ENCODE measurements around the gene TMEM88.

Gene TMEM88

DNA sequence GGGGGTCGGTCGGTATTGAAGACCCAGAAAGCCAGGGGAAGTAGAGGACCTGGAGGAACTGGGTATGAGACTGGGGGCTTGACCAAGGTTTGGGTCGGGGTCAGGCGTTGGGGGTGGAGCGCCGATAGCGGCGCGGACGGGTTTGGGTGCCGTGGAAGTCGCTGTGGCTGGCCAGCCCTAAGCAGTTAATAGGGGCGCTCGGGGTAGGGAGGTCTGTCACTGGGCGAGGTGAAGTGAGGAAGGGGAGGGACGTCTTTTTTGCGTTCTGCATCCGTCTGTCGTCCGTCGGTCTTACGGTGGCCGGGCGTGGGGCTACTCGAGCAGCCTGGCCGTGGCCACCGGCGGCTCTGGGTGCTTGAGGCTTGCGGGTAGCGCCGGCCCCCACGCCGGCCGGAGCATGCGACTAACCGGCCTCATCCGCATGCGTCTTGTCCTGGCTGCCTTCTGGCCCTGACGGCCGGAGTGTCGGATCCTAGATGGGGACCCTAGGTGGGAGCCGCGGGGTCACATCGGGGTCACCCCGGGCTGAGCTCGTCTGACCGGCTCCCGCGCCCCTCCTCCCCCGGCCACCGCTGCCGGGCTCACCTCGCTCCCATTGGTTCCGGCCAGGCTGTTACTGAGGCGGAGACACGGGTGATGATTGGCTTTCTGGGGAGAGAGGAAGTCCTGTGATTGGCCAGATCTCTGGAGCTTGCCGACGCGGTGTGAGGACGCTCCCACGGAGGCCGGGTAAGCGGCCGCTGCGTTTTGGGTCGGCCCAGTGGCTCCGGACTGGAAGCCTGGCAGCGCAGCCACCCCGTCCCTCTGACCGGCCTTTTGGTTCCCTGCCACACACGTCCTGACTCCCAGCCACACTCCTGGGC is 10.3 kb upstream of the TMEM88 start:
- peak; percentile 61 for DNase-seq

DNA sequence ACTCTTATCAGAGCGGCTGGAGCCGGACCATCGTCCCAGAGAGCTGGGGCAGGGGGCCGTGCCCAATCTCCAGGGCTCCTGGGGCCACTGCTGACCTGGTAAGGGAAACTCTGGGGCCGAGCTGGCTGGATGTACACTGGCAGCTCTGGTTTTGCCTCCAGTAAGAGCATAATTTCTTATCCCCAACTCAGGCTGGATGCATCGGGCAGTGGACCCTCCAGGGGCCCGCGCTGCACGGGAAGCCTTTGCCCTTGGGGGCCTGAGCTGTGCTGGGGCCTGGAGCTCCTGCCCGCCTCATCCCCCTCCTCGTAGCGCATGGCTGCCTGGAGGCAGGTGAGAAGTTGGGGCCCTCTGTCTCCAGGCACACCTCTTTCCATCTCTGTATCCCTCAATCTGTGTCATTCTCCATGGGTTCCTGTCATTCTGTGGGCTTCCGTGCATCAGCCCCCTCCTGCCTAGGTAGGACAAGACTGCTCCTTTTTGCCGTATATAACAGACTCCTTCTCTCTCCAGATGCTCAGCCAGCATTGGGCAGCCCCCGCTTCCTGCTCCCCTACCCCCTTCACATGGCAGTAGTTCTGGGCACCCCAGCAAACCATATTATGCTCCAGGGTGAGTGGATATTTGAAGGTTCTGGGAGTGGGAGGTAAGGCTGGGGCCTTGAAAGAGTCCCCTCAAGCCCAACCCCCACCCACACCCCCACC is 9.4 kb upstream of the TMEM88 start:
- DNase-seq = no peak

DNA sequence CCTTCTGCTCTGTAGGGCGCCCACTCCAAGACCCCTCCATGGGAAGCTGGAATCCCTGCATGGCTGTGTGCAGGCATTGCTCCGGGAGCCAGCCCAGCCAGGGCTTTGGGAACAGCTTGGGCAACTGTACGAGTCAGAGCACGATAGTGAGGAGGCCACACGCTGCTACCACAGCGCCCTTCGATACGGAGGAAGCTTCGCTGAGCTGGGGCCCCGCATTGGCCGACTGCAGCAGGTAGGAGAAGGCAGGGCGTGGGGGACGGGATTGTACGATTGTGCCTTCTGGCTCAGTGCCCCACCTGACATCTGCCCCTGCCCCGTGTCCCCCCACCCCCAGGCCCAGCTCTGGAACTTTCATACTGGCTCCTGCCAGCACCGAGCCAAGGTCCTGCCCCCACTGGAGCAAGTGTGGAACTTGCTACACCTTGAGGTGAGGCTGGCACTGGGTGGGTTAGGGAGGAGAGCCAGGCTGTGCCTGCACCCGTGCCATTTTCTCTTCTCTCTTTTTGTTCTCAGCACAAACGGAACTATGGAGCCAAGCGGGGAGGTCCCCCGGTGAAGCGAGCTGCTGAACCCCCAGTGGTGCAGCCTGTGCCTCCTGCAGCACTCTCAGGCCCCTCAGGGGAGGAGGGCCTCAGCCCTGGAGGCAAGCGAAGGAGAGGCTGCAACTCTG is 8.7 kb upstream of the TMEM88 start:
- DNase-seq = no peak

DNA sequence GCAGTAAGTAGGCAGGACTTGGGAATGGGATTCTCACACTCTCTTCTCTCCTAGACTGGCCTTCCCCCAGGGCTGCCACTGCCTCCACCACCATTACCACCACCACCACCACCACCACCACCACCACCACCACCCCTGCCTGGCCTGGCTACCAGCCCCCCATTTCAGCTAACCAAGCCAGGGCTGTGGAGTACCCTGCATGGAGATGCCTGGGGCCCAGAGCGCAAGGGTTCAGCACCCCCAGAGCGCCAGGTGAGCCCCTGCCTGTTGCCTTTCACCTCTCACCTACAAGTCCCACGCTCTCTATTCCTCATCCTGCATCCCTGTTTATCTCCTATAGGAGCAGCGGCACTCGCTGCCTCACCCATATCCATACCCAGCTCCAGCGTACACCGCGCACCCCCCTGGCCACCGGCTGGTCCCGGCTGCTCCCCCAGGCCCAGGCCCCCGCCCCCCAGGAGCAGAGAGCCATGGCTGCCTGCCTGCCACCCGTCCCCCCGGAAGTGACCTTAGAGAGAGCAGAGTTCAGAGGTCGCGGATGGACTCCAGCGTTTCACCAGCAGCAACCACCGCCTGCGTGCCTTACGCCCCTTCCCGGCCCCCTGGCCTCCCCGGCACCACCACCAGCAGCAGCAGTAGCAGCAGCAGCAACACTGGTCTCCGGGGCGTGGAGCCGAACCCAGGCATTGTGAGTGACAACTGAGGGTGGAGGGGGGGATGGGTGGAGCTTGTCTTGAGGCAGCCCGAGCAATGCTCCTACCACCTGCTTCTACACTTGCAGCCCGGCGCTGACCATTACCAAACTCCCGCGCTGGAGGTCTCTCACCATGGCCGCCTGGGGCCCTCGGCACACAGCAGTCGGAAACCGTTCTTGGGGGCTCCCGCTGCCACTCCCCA is 7.9 kb upstream of the TMEM88 start:
- no peak for DNase-seq

DNA sequence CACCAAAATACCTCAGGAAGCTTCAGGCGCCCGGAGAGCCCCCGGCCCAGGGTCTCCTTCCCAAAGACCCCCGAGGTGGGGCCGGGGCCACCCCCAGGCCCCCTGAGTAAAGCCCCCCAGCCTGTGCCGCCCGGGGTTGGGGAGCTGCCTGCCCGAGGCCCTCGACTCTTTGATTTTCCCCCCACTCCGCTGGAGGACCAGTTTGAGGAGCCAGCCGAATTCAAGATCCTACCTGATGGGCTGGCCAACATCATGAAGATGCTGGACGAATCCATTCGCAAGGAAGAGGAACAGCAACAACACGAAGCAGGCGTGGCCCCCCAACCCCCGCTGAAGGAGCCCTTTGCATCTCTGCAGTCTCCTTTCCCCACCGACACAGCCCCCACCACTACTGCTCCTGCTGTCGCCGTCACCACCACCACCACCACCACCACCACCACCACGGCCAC is 6.7 kb upstream of the TMEM88 start:
- DNase-seq = no peak

DNA sequence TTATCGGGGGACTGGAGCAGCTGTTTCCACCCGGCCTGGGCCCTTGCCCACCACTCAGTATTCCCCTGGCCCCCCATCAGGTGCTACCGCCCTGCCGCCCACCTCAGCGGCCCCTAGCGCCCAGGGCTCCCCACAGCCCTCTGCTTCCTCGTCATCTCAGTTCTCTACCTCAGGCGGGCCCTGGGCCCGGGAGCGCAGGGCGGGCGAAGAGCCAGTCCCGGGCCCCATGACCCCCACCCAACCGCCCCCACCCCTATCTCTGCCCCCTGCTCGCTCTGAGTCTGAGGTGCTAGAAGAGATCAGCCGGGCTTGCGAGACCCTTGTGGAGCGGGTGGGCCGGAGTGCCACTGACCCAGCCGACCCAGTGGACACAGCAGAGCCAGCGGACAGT is 6.1 kb upstream of the TMEM88 start:
- no peak for DNase-seq

DNA sequence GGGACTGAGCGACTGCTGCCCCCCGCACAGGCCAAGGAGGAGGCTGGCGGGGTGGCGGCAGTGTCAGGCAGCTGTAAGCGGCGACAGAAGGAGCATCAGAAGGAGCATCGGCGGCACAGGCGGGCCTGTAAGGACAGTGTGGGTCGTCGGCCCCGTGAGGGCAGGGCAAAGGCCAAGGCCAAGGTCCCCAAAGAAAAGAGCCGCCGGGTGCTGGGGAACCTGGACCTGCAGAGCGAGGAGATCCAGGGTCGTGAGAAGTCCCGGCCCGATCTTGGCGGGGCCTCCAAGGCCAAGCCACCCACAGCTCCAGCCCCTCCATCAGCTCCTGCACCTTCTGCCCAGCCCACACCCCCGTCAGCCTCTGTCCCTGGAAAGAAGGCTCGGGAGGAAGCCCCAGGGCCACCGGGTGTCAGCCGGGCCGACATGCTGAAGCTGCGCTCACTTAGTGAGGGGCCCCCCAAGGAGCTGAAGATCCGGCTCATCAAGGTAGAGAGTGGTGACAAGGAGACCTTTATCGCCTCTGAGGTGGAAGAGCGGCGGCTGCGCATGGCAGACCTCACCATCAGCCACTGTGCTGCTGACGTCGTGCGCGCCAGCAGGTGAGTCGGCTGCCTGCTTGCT is 5.6 kb upstream of the TMEM88 start:
- no peak for DNase-seq

DNA sequence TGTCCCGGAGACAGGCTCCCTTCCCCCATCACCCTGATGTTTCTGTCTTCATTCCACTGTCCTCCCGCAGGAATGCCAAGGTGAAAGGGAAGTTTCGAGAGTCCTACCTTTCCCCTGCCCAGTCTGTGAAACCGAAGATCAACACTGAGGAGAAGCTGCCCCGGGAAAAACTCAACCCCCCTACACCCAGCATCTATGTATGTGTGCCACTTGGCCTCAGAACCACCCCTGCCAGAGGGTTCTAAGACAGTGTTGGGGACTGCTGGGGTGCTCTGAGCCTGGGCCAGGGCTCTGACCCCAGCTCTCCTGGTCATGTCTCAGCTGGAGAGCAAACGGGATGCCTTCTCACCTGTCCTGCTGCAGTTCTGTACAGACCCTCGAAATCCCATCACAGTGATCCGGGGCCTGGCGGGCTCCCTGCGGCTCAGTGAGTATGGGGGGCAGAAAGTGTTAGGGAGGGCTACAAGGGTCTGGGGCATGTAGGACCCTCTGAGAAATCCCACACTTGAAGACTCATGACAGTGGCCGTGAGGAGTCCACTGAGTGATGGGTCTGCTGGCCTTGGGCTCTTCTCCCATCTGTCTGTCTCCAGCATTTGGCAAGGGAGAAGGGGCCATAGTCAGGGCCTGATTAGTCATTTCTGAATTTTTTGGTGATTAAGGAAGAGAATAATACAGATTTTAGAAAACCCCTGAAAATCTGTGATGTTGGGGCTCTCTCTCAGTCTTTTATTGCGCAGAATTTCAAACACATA is 4.9 kb upstream of the TMEM88 start:
- no peak for DNase-seq

DNA sequence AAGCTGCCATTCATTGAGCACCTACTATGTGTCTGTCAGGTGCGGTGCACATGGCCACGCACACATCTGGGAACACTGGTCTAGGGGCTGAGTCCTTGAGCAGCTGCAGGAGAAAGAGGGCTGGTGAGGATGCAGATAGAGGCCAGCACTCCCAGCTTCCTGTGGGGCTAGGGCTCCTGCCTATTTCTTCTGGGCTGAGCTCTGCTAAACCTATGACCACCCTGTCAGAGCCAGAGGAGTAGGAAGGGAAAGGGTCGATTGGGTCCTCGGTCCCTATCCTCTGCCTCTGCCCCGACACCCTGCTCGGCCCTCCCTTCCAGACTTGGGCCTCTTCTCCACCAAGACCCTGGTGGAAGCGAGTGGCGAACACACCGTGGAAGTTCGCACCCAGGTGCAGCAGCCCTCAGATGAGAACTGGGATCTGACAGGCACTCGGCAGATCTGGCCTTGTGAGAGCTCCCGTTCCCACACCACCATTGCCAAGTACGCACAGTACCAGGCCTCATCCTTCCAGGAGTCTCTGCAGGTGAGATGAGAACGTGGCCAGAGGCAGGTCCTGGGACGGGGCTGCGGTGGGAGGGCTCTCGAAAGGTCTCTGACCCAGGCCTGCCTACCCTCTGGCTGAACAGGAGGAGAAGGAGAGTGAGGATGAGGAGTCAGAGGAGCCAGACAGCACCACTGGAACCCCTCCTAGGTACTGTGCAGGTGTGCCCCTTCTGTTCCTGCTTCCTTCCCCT is 4.0 kb upstream of the TMEM88 start:
- DNase-seq = no peak

DNA sequence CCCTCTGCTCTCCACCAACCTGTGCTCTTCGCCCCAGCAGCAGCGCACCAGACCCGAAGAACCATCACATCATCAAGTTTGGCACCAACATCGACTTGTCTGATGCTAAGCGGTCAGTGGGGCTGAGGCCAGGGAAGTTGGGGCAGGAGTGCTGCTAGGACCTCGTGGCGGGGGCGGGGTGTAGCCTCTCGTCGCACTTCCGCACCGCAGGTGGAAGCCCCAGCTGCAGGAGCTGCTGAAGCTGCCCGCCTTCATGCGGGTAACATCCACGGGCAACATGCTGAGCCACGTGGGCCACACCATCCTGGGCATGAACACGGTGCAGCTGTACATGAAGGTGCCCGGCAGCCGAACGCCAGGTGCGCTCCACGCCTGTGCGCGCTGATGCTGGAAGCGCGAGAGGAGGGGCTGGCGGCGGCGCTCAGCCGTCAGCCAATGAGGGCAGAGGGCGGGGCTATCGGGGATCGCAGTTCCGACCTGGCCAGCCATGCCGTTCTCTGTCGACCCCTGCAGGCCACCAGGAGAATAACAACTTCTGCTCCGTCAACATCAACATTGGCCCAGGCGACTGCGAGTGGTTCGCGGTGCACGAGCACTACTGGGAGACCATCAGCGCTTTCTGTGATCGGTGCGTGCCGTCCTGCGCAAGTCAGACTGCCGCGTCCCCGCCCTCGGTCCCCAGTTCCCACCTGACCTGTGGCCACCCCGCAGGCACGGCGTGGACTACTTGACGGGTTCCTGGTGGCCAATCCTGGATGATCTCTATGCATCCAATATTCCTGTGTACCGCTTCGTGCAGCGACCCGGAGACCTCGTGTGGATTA is 3.2 kb upstream of the TMEM88 start:
- DNase-seq = peak; percentile 56

DNA sequence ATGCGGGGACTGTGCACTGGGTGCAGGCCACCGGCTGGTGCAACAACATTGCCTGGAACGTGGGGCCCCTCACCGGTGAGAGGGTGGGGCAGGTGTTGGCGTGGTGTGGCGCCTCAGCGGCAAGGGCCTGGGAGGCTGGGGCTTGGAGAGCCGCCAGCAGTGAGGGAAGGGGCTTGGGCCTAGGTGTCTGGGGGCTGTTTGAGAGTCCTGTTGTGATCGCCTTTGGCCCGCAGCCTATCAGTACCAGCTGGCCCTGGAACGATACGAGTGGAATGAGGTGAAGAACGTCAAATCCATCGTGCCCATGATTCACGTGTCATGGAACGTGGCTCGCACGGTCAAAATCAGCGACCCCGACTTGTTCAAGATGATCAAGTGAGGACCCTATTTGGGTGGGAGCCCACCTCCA is 2.6 kb upstream of the TMEM88 start:
- DNase-seq = no peak

DNA sequence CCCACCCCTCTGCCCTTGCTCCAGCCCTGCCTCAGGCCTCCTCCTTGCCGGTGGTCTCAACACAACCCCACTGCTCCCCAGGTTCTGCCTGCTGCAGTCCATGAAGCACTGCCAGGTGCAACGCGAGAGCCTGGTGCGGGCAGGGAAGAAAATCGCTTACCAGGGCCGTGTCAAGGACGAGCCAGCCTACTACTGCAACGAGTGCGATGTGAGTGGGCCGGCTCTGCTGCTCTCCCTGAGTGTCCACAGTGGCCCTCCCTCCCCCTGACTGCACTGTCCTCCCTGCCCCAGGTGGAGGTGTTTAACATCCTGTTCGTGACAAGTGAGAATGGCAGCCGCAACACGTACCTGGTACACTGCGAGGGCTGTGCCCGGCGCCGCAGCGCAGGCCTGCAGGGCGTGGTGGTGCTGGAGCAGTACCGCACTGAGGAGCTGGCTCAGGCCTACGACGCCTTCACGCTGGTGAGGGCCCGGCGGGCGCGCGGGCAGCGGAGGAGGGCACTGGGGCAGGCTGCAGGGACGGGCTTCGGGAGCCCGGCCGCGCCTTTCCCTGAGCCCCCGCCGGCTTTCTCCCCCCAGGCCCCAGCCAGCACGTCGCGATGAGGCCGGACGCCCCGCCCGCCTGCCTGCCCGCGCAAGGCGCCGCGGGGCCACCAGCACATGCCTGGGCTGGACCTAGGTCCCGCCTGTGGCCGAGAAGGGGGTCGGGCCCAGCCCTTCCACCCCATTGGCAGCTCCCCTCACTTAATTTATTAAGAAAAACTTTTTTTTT is 1.8 kb upstream of the TMEM88 start:
- no peak for DNase-seq

DNA sequence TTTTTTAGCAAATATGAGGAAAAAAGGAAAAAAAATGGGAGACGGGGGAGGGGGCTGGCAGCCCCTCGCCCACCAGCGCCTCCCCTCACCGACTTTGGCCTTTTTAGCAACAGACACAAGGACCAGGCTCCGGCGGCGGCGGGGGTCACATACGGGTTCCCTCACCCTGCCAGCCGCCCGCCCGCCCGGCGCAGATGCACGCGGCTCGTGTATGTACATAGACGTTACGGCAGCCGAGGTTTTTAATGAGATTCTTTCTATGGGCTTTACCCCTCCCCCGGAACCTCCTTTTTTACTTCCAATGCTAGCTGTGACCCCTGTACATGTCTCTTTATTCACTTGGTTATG is 1.2 kb upstream of the TMEM88 start:
- no peak for DNase-seq

DNA sequence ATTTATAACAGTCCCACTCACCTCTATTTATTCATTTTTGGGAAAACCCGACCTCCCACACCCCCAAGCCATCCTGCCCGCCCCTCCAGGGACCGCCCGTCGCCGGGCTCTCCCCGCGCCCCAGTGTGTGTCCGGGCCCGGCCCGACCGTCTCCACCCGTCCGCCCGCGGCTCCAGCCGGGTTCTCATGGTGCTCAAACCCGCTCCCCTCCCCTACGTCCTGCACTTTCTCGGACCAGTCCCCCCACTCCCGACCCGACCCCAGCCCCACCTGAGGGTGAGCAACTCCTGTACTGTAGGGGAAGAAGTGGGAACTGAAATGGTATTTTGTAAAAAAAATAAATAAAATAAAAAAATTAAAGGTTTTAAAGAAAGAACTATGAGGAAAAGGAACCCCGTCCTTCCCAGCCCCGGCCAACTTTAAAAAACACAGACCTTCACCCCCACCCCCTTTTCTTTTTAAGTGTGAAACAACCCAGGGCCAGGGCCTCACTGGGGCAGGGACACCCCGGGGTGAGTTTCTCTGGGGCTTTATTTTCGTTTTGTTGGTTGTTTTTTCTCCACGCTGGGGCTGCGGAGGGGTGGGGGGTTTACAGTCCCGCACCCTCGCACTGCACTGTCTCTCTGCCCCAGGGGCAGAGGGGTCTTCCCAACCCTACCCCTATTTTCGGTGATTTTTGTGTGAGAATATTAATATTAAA is 638 bp upstream of the TMEM88 start:
- no peak for DNase-seq

DNA sequence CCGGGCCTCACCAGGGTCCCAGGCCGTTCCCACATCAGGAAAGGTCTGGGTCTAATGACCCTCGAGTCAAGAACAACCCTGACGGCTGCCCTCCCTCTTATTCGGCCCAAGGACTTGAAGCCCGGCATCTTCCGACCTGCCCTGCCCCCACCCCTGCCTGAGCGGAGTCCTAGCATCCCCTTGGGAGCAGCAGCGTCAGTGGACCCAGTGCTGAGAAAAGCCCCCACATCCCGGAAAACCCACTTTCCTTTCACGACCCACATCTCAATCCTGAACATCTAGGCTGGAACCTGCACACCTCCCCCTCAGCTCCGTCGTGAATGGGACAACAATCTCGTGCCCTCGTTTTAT is 769 bp downstream of the TMEM88 start:
- DNase-seq = no peak

DNA sequence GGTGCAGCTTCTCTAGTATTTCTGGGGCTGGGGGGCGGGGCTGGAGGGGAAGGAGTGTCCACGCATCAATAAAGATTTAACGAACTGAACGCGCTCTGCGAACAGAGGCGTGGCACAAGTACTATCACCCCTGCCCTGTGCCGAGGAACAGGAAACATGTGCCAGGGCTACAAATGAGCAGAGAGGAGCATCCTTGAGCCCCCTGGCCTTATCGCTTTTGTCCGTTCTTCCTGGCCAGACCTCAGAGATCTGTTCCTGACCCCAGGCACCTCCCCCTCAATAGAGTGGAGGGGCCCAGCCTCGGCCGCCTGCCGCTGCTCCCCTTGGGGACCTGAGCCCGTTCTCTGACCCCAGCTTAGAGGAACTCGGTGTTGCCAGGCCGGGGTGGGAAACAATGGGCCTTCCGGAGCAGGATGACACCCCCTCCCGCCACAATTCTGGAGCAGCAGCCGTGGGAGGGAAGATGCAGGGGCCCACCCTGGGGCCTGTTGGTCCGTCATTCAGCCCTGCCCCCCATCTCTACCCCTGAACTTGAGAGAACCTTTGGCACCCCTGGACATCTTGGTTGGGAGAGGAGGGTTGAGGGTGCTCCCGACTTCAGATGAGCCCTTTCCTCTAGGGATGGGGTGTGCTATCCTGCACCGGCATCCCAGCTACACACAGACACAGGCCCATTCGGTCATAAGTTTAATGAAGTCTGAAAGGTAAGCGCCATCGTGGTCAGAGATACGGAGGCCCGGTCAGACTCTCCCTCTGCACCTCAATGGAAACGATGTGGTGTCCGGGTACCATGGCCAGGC is 1.3 kb downstream of the TMEM88 start:
- DNase-seq = no peak

DNA sequence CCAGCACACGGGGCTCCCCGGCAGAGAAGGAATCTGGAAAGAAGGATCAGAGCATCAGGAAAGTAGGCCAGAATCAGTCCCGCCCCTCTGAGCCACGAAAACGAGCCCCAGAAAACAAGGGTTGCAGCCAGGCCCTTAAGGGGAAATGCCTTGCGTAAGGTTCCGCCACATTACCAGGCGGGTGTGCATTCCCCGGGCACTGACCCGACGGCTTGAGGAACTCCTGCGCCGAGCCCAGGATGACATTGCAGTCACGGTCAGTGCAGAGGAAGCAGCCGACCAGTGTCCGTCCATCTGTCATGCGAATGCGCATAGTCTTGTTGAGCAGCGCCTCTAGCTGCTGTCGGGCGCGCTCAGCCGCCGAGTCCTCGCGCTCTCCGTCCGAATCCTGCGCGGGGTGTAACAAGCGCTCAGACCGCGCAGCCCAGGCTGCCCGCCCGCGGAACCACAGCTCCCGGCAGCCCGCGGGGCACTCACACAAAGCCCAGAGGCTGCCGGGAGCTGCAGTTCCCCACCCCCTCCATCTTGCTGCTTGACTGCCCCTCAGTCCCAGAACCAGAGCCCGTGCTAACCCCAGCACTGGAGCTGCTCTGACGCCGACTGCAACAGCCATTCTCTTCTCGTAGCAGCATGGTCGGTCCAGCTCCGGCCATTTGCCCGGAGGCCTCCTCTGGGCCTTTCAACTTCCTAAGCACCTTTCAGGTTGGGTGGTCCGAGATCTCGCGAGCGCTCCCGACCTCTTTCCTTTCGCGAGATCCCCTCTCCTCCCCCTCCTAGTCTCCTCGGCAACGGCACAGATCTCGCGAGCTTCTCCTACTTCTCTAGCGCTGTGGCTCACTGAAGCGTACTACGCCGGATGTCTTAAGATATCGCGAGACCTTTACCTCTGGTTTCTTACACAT is 2.2 kb downstream of the TMEM88 start, which contains the start of gene NAA38:
NAA38 (minus strand) TSS at position 749 of the 902 bp plus-strand sequence; CDS start at position 653, 96 bp downstream.
- DNase-seq = peak; percentile 85

All from NCI-H1417 treated with DMSO at 0.1 percent for 48 hours (cell line).